ENCODE results near the gene RPGRIP1L.
"Not testable (repeated sequence)": the region's sequence is repeated elsewhere in the genome, so short reads cannot be mapped to it uniquely, and the experiment has no call there.

GRCh38 chr16:53698271-53698670 is 5.4 kb downstream of the RPGRIP1L start:
- not testable (repeated sequence) for TF ChIP-seq POLR2AphosphoS5 (IDR thresholded peaks at IDR 0.05; ENCODE audit: low read depth); CTCF (IDR thresholded peaks at IDR 0.05; ENCODE audit: insufficient read depth, low read length); REST (IDR thresholded peaks at IDR 0.05; ENCODE audit: insufficient replicate concordance, low read depth); GABPA (IDR thresholded peaks at IDR 0.05; ENCODE audit: low read depth); SPI1 (IDR thresholded peaks at IDR 0.05; ENCODE audit: borderline replicate concordance, low read depth)
